Measurements from ENCODE around the gene PTGES3L. TPM values are rescaled to one million over a fixed set of nuclear protein-coding genes. Genes with fewer than 3 reads are reported as not detected.

Gene PTGES3L
- total and polyA plus RNA-seq, 2 of the 13 experiments (the other 11 are each of a cell fraction or from before 2014, with no cell fraction given), result 1.2 to 2.9 TPM

DNA sequence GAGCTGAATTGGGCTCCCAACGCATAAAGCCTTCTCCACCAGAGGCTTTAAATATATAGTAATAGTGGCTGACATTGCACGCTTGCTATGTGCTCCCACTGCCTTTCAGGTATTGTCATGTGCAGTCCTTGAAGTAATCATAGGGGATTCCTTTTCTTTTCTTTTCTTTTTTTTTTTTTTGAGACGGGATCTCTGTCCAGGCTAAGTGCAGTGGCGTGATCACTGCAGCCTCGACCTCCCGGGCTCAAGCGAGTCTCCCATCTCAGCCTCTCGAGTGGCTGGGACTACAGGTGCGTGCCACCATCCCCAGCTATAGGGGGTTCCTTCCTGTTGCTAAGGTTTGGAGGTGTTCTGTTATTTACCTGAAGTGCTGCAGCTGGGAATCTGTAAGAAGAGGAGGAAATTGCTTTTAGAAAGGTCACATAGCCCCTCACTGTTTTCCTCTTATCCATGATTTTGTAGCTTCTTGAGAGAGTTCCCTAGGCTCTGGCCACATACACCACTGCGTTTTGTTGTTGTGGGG lies 19.2 kb upstream of the PTGES3L start:
- ATAC-seq (no peak), DNase-seq (ENCODE audit: low spot score) (no peak), FAIRE-seq (no peak)
- H3K9ac ChIP-seq (ENCODE audit: insufficient read depth, low read depth, low read length), result peak overlapping the region; percentile 99
- WGBS (ENCODE audit: low lambda C conversion rate), result 4% methylated on average over 10 of the region's 10 CpGs
- POLR2A ChIA-PET, result interaction anchor here (1.1 to 3.2 kb wide), 33 partner anchors 11 to 459 kb away, joined by 3 to 162 read pairs (median 14); partner anchors contain the start of genes BECN1, BRCA1, CNTD1 and COA3
- no peak overlapping the region for H2AFZ ChIP-seq (ENCODE audit: low read length)
- peaks cover 27% of the 10 kb centered on the region for H4K20me1 ChIP-seq (ENCODE audit: insufficient read depth, low read length)
- H3K9me3 ChIP-seq (ENCODE audit: low read length), result no peaks in the 10 kb centered on the region
- in situ Hi-C loops (cut with HindIII; ENCODE audit: extremely low pct_ligation_motif_present, low pct_unique_long_range_greater_than_20kb) (no loop called here), intact Hi-C loops (cut with micrococcal nuclease; ENCODE audit: unreplicated experiment) (loop anchor here (2.0 to 5.0 kb wide), 3 partner anchors 18 to 167 kb away; partner anchors contain the start of genes PSME3, PTGES3L and RUNDC1)
- BruUV-seq (replicated peaks), result no TSS peak
- H3K4me1 ChIP-seq (ENCODE audit: insufficient read depth, low read length), result peaks cover 56% of the 10 kb centered on the region
- H3K4me2 ChIP-seq (ENCODE audit: low read depth, low read length), result peak overlapping the region; percentile 99
- H3K27ac ChIP-seq (ENCODE audit: extremely low read length, insufficient read depth, low read length), result peak overlapping the region; percentile 94
- CTCF ChIA-PET (ENCODE audit: low intra/inter-chr PET ratio, low total read pairs), result no interaction called here
- peak overlapping the region; percentile 81 to 95 (median 92) for H3K4me3 ChIP-seq (replicated peaks in 1 of 3; ENCODE audit: insufficient read depth in 1 of 3, low read depth in 2 of 3, low read length in 3 of 3)
- H3K36me3 ChIP-seq (replicated peaks in 1 of 2; ENCODE audit: control insufficient read depth in 1 of 2, insufficient read depth in 2 of 2, low read length in 2 of 2), result peaks cover 14 to 33% of the 10 kb centered on the region in 2 experiments
- H3K27me3 ChIP-seq (ENCODE audit: control insufficient read depth in 1 of 2, insufficient read depth in 2 of 2, low read length in 2 of 2), result no peaks in the 10 kb centered on the region; a peak in 1 of 5 replicates
- H3K79me2 ChIP-seq (ENCODE audit: insufficient read depth, low read length), result peaks cover 21% of the 10 kb centered on the region
- TF ChIP-seq ZNF44 (CRISPR knock-in tag; IDR thresholded peaks at IDR 0.05) (0 out of 2 replicates have a peak, but pooled peaks have one; percentile 0), ZFP37 (CRISPR knock-in tag; IDR thresholded peaks at IDR 0.05; ENCODE audit: borderline replicate concordance) (no peak), EZH2 (conservative IDR thresholded peaks at IDR 0.05; ENCODE audit: low read depth, low read length) (no peak), AKAP8 (CRISPR knock-in tag; IDR thresholded peaks at IDR 0.05) (peak; percentile 43; the same call in 1 of the 2 replicates), ZSCAN20 (CRISPR knock-in tag; IDR thresholded peaks at IDR 0.05; ENCODE audit: borderline replicate concordance) (0 out of 2 replicates have a peak, but pooled peaks have one; percentile 1), SRSF9 (IDR thresholded peaks at IDR 0.05; ENCODE audit: borderline replicate concordance, insufficient read depth, low read depth, low read length, poor library complexity, severe bottlenecking) (no peak), ZSCAN30 (CRISPR knock-in tag; IDR thresholded peaks at IDR 0.05) (0 out of 2 replicates have a peak, but pooled peaks have one; percentile 51), NFRKB (IDR thresholded peaks at IDR 0.05) (no peak), ARNTL (CRISPR knock-in tag; IDR thresholded peaks at IDR 0.05) (no peak), ZNF124 (CRISPR knock-in tag; IDR thresholded peaks at IDR 0.05) (no peak), DNMT3B (CRISPR knock-in tag; conservative IDR thresholded peaks at IDR 0.05) (0 out of 2 replicates have a peak, but pooled peaks have one; percentile 68), RELA (CRISPR knock-in tag; IDR thresholded peaks at IDR 0.05) (no peak)
- TF ChIP-seq, protein P1, sequence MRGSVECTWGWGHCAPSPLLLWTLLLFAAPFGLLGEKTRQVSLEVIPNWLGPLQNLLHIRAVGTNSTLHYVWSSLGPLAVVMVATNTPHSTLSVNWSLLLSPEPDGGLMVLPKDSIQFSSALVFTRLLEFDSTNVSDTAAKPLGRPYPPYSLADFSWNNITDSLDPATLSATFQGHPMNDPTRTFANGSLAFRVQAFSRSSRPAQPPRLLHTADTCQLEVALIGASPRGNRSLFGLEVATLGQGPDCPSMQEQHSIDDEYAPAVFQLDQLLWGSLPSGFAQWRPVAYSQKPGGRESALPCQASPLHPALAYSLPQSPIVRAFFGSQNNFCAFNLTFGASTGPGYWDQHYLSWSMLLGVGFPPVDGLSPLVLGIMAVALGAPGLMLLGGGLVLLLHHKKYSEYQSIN (CRISPR knock-in tag; IDR thresholded peaks at IDR 0.05; ENCODE audit: borderline replicate concordance), result peak; percentile 58; the same call in 1 of the 2 replicates
- TF ChIP-seq, protein P2, sequence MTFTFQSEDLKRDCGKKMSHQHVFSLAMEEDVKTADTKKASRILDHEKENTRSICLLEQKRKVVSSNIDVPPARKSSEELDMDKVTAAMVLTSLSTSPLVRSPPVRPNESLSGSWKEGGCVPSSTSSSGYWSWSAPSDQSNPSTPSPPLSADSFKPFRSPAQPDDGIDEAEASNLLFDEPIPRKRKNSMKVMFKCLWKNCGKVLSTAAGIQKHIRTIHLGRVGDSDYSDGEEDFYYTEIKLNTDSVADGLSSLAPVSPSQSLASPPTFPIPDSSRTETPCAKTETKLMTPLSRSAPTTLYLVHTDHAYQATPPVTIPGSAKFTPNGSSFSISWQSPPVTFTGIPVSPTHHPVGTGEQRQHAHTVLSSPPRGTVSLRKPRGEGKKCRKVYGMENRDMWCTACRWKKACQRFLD (CRISPR knock-in tag; IDR thresholded peaks at IDR 0.05; ENCODE audit: borderline replicate concordance), result no peak
- TF ChIP-seq, protein P3, sequence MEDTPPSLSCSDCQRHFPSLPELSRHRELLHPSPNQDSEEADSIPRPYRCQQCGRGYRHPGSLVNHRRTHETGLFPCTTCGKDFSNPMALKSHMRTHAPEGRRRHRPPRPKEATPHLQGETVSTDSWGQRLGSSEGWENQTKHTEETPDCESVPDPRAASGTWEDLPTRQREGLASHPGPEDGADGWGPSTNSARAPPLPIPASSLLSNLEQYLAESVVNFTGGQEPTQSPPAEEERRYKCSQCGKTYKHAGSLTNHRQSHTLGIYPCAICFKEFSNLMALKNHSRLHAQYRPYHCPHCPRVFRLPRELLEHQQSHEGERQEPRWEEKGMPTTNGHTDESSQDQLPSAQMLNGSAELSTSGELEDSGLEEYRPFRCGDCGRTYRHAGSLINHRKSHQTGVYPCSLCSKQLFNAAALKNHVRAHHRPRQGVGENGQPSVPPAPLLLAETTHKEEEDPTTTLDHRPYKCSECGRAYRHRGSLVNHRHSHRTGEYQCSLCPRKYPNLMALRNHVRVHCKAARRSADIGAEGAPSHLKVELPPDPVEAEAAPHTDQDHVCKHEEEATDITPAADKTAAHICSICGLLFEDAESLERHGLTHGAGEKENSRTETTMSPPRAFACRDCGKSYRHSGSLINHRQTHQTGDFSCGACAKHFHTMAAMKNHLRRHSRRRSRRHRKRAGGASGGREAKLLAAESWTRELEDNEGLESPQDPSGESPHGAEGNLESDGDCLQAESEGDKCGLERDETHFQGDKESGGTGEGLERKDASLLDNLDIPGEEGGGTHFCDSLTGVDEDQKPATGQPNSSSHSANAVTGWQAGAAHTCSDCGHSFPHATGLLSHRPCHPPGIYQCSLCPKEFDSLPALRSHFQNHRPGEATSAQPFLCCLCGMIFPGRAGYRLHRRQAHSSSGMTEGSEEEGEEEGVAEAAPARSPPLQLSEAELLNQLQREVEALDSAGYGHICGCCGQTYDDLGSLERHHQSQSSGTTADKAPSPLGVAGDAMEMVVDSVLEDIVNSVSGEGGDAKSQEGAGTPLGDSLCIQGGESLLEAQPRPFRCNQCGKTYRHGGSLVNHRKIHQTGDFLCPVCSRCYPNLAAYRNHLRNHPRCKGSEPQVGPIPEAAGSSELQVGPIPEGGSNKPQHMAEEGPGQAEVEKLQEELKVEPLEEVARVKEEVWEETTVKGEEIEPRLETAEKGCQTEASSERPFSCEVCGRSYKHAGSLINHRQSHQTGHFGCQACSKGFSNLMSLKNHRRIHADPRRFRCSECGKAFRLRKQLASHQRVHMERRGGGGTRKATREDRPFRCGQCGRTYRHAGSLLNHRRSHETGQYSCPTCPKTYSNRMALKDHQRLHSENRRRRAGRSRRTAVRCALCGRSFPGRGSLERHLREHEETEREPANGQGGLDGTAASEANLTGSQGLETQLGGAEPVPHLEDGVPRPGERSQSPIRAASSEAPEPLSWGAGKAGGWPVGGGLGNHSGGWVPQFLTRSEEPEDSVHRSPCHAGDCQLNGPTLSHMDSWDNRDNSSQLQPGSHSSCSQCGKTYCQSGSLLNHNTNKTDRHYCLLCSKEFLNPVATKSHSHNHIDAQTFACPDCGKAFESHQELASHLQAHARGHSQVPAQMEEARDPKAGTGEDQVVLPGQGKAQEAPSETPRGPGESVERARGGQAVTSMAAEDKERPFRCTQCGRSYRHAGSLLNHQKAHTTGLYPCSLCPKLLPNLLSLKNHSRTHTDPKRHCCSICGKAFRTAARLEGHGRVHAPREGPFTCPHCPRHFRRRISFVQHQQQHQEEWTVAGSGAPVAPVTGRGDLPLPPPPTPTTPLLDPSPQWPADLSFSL (CRISPR knock-in tag; IDR thresholded peaks at IDR 0.05), result no peak

All from HepG2 (cell line).